NCI-H1694 treated with DMSO at 0.1 percent for 48 hours (cell line): ENCODE results near the gene LRMDA.

Experiments
- DNase-seq: peaks from one replicate; lab custom pipeline; 2025; lab: John Stamatoyannopoulos, UW

LRMDA gene

DNA sequence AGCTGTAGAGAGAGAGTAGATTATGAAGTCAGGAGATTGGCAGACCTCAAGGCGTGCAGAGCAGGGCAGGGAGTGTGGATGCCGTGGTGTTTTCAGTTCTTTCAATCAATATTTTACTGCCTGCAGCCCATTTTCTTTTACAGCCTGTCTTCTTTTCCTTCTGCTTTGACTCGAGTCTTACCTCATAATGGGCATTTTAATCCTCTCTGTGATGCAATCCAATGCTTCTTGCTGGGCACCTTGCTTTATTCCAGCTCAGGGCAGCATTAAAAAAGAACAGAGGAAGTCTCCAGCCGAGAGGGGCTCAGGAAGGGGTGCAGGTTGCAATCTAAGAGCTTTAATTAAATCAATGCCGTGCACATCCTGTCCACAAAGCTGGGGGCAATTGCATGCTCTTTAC, 839.0 kb downstream of the LRMDA start:
- no peak for DNase-seq

DNA sequence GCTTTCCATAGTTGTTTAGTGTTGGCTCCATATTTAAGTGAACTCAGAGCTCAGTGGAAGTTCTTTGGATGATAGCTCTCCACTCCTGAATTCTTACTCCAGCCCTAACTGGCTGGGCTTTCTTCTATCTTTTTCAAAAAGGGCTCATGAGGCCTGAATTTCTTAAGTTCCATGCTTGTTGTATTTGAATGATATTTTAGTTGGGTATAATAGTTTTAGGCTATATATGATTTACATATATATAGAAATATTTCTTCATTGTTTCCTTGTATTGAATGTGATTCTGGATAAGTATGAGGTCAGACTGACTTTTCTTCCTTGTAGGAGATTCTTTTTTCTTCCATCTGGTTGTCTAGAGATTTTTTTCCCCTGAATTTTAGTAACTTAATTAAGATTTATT, 843.5 kb downstream of the LRMDA start:
- DNase-seq, result no peak

DNA sequence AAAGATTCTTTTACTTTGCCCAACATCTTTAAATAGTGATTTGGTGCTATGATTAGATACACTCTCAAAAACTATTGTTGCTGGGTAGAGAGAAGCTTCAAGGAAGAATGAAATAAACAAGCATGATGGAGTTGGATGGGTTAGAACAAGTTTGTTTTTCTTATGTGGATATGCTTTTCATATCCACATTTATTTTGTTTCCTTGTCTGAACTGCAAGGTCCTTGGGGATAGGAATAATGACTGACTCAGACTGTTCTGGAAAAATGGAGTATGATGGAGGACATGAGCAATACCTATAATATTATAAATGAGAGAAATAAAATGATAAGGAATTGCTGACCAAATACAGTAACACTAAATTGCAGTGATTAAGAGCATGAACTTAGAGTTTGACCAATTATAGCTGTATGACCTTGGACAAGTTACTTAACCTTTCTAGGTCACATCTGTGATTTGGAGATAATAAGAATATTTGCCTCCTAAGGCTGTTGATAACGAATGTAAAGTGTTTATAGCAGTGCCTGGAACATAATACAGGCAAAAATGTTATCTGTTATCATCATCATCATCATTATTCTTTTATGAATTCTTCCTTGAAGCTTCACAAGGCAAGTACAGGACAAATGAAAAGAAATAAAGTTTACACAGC, 847.5 kb downstream of the LRMDA start:
- DNase-seq, result no peak

DNA sequence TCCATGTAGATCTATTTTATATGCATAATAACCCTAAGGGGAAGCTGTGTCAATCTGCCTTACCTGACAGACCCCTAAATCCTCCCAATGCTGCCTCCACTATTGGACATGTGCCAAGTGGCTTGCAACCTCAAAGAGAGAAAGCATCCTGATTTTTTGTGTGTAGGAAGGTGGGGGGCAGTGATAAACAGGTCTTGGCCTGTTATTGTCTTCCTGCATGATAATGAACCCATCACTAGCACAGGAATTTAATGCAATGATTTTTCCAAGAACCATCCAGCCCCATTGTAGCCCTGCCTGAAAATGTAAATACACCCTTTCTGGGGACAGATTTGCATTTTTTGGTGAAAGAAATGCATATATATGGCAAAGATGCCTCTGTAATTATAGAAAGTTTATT, 850.2 kb downstream of the LRMDA start:
- no peak for DNase-seq

DNA sequence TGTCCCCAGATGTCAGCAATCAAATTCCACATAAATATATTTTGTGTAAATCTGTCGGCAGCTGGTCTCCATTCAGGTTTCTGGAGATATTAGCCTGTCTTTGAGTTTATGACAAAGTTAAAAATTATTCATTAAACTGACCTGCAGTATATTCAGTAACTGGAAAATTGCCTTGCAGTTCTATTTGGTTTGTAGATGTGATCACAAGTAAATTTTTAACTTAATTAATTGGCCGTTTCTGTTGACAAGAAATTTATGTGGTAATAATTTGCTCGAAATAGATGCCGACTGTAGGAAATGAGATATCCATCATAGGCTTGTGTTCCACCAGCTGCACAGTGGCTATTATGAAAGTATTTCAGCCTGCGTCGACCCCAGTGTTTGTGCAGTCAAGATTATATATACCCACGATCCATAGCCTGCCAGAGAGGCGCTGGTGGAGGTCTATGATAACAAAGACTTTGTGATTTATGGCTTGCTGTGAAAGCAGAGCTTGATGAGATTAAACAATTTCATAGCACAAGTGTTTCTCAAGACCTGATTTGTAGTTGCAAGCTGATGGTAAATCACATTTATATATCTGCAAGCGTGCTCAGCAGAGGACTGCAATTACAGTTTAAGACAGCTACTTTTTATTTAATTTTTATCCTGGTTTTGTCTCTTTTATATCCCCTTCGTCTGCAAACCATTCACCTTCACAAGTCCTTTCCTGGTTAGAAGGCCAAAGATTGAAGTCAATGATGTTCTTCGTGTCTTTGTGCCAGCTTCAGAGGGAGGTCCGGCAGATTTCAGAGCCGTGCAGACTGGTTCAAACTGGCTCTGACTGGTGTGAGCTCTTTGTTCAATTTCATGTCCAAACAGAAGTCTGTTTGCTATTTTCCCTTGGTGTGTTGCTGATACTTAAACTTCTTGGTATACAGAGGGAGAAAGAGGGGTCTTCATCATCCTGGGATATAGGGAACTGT, 850.9 kb downstream of the LRMDA start:
- no peak for DNase-seq

DNA sequence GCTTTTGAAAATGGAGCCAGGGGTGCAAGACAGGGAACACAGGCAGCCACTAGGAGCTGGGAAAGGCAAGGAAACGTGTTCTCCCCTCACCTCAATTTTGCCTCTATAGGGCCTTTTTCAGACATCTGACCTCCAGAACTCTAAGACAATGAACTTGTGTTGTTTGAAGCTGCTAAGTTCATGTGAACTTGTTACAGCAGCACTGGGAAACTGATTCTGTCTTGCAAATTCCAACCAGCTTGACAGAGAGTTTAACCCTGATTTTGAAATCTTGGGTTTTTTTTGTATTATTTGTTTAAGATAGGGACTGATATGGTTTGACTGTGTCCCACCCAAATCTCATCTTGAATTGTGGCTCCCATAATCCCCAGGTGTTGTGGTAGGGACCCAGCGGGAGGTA, 852.9 kb downstream of the LRMDA start:
- no peak for DNase-seq

DNA sequence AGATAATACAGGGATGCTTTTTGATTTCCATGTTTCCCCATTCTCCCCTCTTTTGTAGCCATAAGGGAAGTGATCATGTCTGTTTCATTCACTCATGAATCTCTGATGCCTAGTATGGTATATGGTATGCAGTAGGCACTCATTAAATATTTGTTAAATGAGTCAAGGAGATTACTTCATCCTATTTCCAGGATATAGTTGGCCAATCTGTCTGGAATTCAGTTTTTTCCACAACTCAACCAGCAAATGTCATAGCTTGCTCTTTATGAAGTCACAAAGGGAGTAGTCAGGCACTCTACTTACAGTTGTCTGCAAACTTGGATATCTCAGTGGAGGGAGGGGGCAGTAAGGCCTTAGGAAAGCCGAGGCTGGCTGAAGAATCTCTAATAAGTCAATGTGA, 853.6 kb downstream of the LRMDA start:
- DNase-seq, result no peak

DNA sequence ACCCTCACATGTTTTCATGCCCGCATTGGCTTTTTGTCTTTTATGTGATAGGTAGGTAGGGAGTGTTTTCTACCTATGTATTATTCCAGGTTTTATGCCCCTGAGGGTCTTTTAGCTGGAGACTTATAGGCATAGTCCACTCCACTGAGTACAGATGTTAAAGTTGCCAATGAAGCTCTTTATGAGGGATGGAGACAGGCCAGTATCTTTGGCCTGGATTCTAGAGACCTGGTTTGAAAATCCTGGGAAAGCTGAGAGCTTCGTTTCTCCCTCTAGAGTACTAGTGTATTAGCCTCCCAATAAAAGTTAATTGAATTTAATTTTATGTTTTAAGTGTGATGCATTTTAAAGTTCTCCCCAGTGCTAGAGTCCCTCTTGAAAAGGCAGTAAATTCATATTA, 854.1 kb downstream of the LRMDA start:
- no peak for DNase-seq

DNA sequence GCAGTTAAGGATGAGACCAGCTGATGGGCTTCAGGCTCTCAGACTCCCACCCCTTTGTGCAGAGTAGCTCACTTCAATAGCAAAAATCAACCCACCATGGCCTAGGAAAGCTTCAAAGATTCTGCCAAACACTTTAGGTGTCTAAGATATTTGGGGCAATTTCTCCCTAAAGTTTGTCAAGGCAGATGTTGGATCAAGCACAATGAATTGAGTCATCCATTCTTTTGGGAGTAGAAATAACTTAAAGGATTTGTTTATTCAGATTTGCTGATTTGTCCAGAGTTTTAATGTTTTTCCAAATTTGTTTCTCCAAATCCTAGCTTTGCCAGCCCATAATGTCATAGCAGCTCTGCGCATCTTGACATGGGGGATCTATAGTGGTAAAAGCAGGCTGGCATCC, 855.1 kb downstream of the LRMDA start:
- DNase-seq, result no peak

DNA sequence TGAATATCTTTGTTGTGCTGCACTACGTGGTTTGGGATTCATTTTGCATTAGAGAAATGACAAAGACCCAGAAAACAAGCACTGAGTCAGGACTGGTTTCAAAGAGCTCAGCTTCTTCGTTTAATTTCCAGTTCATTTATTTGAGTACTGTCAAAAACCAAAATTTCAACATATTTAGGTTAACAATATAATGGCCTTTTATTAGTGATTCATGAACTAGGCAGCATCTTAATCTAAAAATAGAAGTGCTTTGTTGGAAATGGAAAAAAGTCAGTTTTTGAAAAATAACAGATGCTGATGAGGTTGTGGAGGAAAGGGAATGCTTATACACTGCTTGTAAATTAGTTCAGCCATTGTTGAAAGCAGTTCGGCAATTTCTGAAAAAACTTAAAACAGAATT, 856.4 kb downstream of the LRMDA start:
- DNase-seq, result no peak

DNA sequence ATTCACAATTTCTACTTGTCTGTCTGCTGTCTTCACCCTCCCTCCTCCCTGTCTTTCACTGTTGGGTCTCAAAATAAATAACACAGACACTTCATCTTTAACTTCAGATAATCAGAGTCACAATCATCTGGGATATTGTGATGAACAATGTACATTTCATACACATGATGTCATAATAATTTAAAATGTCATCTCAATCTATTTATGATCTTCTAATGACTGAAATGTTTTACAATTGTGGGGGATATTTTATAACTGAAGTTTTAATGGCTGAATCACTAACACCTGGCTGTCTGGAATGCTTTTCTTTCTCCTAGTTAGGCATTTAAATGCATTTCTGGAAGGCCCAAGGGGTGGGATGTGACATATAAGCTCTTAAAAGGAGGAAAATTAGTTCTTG, 859.8 kb downstream of the LRMDA start:
- DNase-seq, result no peak

DNA sequence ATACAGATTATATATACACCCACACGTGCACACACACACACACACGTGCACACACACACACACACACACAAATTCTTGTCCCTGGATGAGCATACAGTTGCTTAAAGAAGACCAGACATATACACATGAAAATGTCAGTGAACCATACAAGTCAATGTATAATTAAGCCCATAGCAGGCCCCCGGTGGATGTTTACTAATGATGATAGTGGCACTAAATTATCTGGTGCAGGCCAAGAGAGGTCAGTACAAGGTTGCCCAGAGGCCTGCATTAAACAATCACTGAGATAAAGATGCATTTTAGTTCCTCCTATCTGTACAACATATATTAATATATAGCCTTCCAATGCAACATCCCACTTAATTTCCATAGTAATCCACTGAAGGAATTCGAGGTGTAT, 860.5 kb downstream of the LRMDA start:
- no peak for DNase-seq

DNA sequence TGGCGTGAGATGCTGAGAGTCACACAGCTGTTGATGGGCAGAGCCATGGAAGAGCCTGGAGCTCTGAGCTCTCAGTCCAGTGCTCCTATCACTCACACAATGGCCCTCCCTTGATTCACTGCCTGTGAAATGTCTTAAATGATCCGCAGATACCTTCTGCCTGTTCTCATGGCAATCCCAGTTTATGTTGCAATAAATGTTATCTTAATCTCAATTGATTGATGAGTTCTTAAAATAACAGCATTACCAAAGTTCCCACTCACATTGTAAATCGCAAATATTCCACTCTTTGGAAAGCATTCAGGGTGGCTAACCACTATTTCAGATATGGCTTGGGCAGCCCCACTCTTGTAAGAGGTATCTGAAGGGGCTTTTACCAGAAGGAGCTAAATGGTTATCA, 865.5 kb downstream of the LRMDA start:
- DNase-seq, result no peak

DNA sequence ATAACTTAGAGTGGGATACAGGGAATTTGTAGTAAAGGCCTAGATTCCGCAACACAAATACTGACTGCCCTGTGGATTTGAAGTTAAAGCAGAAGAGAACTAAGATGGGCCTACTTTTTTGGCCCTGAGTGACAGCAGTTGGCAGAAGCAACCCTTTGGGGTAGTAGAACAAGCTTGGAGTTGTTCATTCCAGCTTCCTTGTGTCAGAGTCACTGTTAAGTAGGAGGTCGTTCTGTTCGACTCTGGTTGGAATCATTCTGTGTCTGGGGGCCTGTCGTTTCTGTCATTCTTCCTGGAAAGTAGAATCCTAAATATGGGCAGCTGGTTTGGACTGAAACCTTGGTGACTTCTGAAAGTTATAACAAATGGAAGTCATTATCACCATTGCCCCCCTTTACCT, 865.9 kb downstream of the LRMDA start:
- DNase-seq, result no peak

DNA sequence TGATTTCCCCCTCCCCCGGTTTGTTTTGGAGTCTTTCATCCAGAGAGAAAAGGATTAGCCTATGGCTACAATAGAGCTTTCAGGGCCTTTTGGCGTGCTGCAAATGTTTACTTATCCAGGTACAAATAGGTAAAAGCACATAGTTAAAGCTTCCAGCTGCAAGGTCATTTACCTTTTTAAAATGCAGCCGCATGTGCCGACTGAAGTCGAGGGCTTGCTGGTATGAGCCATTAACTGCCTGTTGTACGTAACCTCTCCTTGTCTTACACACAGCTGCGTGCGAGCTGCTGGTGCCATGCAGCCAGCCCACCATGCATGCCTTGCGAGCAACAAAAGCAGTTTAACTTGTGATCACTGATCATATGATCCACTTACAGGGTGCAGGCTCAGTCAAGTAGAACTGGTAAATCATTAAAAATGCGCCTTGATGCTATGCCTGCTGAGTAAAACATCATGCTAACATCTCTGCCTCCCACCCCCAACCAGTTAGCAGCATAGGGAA, 866.4 kb downstream of the LRMDA start:
- no peak for DNase-seq

DNA sequence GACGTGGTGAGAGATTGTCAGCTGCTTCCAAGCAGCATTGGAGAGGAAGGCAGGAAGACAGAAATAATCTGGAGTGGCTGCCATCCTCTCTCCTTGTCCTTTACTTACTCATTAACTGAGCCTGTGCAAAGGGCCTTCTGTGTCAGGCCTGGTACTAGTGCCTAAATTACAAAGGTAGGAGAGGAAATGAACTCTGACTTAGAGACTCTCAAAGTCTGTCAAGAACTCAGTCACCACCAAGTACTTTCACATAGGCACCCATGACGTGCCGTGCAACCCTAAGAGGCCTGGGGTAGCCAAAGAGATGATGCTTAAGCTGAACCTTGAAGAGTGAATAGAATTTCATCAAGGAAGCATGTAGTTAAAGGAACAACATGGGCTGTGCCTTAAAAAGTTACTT, 866.9 kb downstream of the LRMDA start:
- no peak for DNase-seq

DNA sequence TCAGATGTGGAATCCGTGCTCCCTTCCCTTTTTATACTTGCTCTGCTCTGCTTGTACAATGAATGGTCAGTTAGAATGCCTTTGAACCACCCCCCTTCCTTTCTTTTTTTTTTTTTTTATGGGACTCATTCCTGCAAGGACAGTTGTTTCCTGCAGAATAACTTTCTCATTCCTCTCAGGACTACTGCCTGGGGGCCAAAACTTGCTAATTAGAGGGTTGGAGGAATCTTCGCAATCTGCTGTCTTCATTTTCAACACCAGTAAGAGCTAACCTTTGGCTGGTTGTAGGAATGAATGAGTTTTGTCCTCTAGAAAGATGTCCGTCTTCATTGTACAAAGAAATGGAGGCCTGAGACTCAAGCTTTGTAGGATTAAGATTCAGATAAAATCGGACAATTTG, 868.1 kb downstream of the LRMDA start:
- no peak for DNase-seq

DNA sequence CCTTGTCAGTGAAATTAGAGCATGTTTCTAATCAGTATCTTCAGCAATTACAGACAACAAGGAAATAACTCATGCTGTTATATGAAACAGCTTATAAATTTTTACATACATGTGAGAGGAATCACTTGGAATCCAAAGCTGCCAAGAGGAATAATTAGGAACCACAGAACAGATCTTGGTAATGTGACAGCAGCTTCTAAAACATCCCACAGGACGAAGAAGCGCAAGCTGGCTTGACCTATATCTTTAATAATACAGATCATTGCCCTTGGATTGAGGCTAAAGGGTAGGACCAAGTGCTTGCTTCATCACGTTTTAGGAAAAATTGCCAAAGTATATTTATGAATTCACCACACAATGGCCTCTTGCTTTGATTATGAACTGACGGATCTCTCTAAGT, 869.8 kb downstream of the LRMDA start:
- DNase-seq, result no peak

DNA sequence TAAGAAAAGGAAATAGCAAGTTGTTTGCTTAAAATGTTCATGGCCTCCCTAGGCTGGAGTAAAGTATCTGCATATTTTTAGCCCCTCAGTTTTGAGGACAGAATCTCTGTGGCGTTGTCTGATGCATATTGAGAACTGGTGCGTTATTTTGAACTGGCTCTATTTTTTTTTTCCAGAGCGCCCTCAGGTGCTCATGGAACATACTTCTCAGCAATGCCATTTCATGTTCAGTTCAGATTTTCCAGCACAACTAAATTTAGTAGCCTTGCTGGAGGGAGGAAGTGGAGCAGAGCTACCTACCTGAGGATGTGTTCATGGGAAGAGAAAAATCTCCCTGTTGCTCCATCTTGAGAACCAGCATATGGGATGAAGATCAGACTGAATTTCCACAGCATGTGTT, 870.5 kb downstream of the LRMDA start:
- DNase-seq, result peak; percentile 8

DNA sequence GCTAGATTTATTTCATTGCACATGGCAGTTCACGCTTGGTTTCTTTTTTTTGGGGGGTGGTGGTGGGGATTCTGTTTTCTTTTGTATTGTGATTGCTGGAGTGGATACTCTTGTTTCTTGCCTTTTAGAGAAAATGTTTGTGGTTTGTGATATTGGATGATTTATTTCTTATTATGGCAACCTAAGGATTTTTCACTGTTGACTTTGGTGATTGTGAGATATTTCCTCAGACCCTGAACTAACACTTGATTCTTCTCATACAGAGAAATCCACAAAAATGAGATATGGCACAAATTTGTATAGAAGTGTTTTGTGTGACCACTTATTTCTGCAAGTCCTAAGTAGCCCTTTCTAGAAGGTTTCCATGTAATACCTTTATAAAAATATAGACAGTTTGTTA, 871.1 kb downstream of the LRMDA start:
- no peak for DNase-seq

DNA sequence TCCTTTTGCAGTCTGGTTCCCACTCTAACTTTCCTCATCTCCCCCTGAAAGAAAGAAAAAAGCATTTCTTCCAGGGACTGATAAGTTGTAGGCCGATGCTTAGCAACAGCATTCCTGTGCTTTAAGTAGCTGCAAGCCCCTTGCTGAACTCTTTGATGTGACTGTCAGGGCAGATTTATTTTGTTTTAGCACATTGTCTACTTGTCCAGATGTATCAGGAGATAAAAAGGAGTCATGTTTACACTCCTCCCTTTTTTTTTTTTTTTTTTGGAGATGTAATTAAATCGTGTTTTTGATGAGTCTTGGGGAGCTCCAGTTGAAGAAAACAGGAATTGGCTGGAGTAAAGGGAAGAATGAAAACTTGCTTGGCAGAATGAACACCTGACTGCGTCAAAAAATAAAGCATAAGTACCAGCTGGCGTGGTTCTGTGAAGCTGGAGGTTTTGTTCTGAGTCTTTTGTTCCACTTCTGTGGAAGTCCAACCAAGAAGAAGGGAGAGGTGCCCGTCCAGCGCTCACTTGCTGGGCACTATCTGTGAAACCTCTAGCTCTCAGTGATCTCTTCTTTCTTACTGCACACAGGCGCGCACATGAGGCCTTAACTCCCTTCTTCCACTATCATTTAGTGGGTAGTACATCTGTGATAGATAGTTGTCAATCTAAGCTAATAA, 871.7 kb downstream of the LRMDA start:
- DNase-seq, result no peak

DNA sequence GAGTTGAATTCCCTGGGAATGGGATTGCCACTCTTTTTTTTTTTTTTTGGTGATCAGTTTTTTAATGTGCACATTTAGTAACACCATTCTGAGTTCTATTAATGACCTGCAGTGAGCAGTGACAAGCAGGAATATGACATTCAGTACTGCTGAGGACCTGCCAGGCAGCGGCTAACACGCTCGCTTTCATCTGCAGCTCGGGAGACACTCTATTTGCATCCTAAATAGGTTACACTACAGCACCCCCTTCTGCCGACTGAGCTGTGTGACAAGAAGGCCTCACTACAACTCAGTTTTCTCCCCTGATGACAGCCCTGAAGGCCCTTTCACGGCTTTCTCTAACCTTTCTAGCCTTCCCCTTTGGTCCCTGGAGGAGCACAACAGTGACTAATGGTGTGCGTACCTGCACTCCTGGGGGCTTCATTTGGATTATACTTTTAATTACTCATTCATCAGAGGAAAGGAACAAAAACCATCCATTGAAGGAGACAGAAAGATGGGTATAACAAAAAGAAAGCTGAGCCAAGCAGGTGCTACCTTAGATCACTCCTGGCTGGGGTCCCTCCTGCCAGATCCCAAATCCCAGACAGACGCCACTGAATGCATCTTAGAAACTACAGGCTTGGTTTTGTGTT, 872.4 kb downstream of the LRMDA start:
- peak; percentile 80 for DNase-seq
